H9 (cell line): ENCODE measurements around the gene TYMP. TPM values are rescaled to one million over a fixed set of nuclear protein-coding genes. Genes with fewer than 3 reads are reported as not detected.

Experiments
- DNase-seq: peaks from one replicate; pipeline ENCODE4 v3.0.0-alpha.2; 2017
- H2AFZ ChIP-seq: one replicate; pipeline ENCODE4 v1.6.1; 2013; ENCODE audit warnings: mild to moderate bottlenecking, low read length, control low read depth, moderate library complexity
- H2AK5ac ChIP-seq: 2 replicates; pipeline ENCODE4 v1.6.1; 2013; ENCODE audit warnings: low read length, control low read depth, mixed read lengths; ENCODE audit not compliant: insufficient read length
- H2BK120ac ChIP-seq: one replicate; pipeline ENCODE4 v1.6.1; 2013; ENCODE audit warnings: low read depth, mild to moderate bottlenecking, low read length, control low read depth, inconsistent platforms; ENCODE audit not compliant: poor library complexity, severe bottlenecking
- H2BK12ac ChIP-seq: 2 replicates; pipeline ENCODE4 v1.6.1; 2013; ENCODE audit warnings: low read length, control low read depth, mixed read lengths, low read depth; ENCODE audit not compliant: insufficient read length
- H2BK15ac ChIP-seq: 2 replicates; pipeline ENCODE4 v1.6.1; 2013; ENCODE audit warnings: low read depth, low read length, control low read depth
- H2BK20ac ChIP-seq: one replicate; pipeline ENCODE4 v1.6.1; 2013; ENCODE audit warnings: low read depth, mild to moderate bottlenecking, low read length, control low read depth, inconsistent platforms; ENCODE audit not compliant: poor library complexity, severe bottlenecking
- H2BK5ac ChIP-seq: 2 replicates; pipeline ENCODE4 v1.6.1; 2013; ENCODE audit warnings: low read length, control low read depth, mixed read lengths; ENCODE audit not compliant: insufficient read length
- H3K14ac ChIP-seq: 2 replicates; pipeline ENCODE4 v1.6.1; 2013; ENCODE audit warnings: low read length, control low read depth; ENCODE audit not compliant: insufficient read depth
- H3K18ac ChIP-seq: 2 replicates; pipeline ENCODE4 v1.6.1; 2013; ENCODE audit warnings: low read depth, mild to moderate bottlenecking, mixed read lengths, low read length, control low read depth; ENCODE audit not compliant: insufficient read length
- H3K23ac ChIP-seq: 2 replicates; pipeline ENCODE4 v1.6.1; 2013; ENCODE audit warnings: low read length, control low read depth, mixed read lengths, low read depth; ENCODE audit not compliant: insufficient read length
- H3K23me2 ChIP-seq: 2 replicates; pipeline ENCODE4 v1.6.1; 2013; ENCODE audit warnings: low read depth, mild to moderate bottlenecking, mixed read lengths, low read length, control low read depth; ENCODE audit not compliant: insufficient read length, poor library complexity, severe bottlenecking
- H3K27ac ChIP-seq: 2 replicates; pipeline ENCODE4 v1.5.1; 2013; ENCODE audit warnings: low read length, control low read depth, mixed read lengths, low read depth; ENCODE audit not compliant: insufficient read length
- H3K27me3 ChIP-seq: 2 replicates; pipeline ENCODE4 v1.6.1; 2013; ENCODE audit warnings: low read length, control low read depth, inconsistent platforms; ENCODE audit not compliant: insufficient read depth
- H3K4ac ChIP-seq: 2 replicates; pipeline ENCODE4 v1.6.1; 2013; ENCODE audit warnings: low read depth, mild to moderate bottlenecking, control low read depth, inconsistent platforms, low read length, moderate library complexity
- H3K4me1 ChIP-seq: 2 replicates; pipeline ENCODE4 v1.6.1; 2013; ENCODE audit warnings: low read length, control low read depth, inconsistent platforms; ENCODE audit not compliant: insufficient read depth
- H3K4me2 ChIP-seq: 2 replicates; pipeline ENCODE4 v1.6.1; 2013; ENCODE audit warnings: low read length, control low read depth, mixed read lengths; ENCODE audit not compliant: insufficient read length, insufficient read depth
- H3K56ac ChIP-seq: 2 replicates; pipeline ENCODE4 v1.6.1; 2013; ENCODE audit warnings: low read depth, mild to moderate bottlenecking, mixed read lengths, low read length, control low read depth; ENCODE audit not compliant: insufficient read length
- H3K79me1 ChIP-seq: 2 replicates; pipeline ENCODE4 v1.6.1; 2013; ENCODE audit warnings: low read depth, mild to moderate bottlenecking, moderate library complexity, low read length, control low read depth, inconsistent platforms; ENCODE audit not compliant: insufficient read depth, poor library complexity, severe bottlenecking
- H3K79me2 ChIP-seq: 2 replicates; pipeline ENCODE4 v1.6.1; 2013; ENCODE audit warnings: low read length, control low read depth, inconsistent platforms; ENCODE audit not compliant: insufficient read depth
- H3K9ac ChIP-seq: 2 replicates; pipeline ENCODE4 v1.6.1; 2013; ENCODE audit warnings: low read length, control low read depth, mixed read lengths; ENCODE audit not compliant: insufficient read length; ENCODE audit errors: extremely low read depth
- H3K9me3 ChIP-seq: one replicate; pipeline ENCODE4 v1.6.1; 2013; ENCODE audit warnings: low read depth, low read length, inconsistent platforms; ENCODE audit not compliant: control insufficient read depth
- H3T11ph ChIP-seq: one replicate; pipeline ENCODE4 v1.6.1; 2013; ENCODE audit warnings: mild to moderate bottlenecking, low read length, control low read depth, inconsistent platforms
- H4K20me1 ChIP-seq: one replicate; pipeline ENCODE4 v1.6.1; 2013; ENCODE audit not compliant: control insufficient read depth, insufficient read length, insufficient read depth
- H4K5ac ChIP-seq: 2 replicates; pipeline ENCODE4 v1.6.1; 2013; ENCODE audit warnings: low read depth, mild to moderate bottlenecking, mixed read lengths, low read length, control low read depth; ENCODE audit not compliant: insufficient read length
- H4K8ac ChIP-seq: replicated peaks from 2 replicates; pipeline ENCODE4 v1.6.1; 2013; ENCODE audit warnings: low read length, control low read depth, mixed read lengths, low read depth; ENCODE audit not compliant: insufficient read length
- H4K91ac ChIP-seq: 2 replicates; pipeline ENCODE4 v1.6.1; 2013; ENCODE audit warnings: low read depth, mild to moderate bottlenecking, moderate library complexity, mixed read lengths, low read length, control low read depth; ENCODE audit not compliant: insufficient read length
- H3K27ac Mint-ChIP-seq, 3 experiments: 2 replicates in 2 of 3; 3 replicates in 1 of 3; pipeline ENCODE4 v1.8.0; 2020 to 2021; ENCODE audit warnings: mixed read lengths in 3 of 3, mild to moderate bottlenecking in 1 of 3, moderate library complexity in 1 of 3
- H3K27me3 Mint-ChIP-seq: 2 replicates; pipeline ENCODE4 v1.8.0; 2021; ENCODE audit warnings: low read depth, mild to moderate bottlenecking, moderate library complexity, mixed read lengths
- H3K36me3 Mint-ChIP-seq, 3 experiments: 2 replicates in 2 of 3; 3 replicates in 1 of 3; pipeline ENCODE4 v1.8.0; 2020 to 2021; ENCODE audit warnings: low read depth in 3 of 3, mixed read lengths in 3 of 3; ENCODE audit not compliant: insufficient read depth in 1 of 3
- H3K4me1 Mint-ChIP-seq, 2 experiments: 2 replicates each; pipeline ENCODE4 v1.8.0; 2020; ENCODE audit warnings: mixed read lengths in 2 of 2
- H3K4me3 Mint-ChIP-seq, 2 experiments: 2 replicates in 1 of 2; 3 replicates in 1 of 2; pipeline ENCODE4 v1.8.0; 2020 to 2021; ENCODE audit warnings: mild to moderate bottlenecking in 2 of 2, mixed read lengths in 2 of 2, moderate library complexity in 1 of 2
- H3K9me3 Mint-ChIP-seq, 2 experiments: 2 replicates in 1 of 2; 3 replicates in 1 of 2; pipeline ENCODE4 v1.8.0; 2020; ENCODE audit warnings: mild to moderate bottlenecking in 2 of 2, mixed read lengths in 2 of 2, moderate library complexity in 1 of 2
- WGBS: extraction: QIAGEN DNeasy Blood & Tissue Kit; methylation state at CpG from one replicate; pipeline ENCODE4 v1.1.7; 2013; ENCODE audit warnings: missing lambda C conversion rate, low lambda C conversion rate, mixed read lengths; ENCODE audit not compliant: insufficient read length; ENCODE audit errors: extremely low coverage; 5-methylcytosine and 5-hydroxymethylcytosine counted together
- total RNA-seq: library from RNA; stranded (reverse); gene quantifications from 2 replicates; pipeline ENCODE4 v1.2.1, GENCODE V29; 2021
- TF ChIP-seq, protein P1 (sequence below): fragments of 200-600 bp; sonication (generic); conservative IDR thresholded peaks from 3 replicates; pipeline ENCODE4 v1.8.0; 2021; ENCODE audit warnings: antibody characterized with exemption, mild to moderate bottlenecking

TYMP gene
- total RNA-seq, 1 experiment from 2014 or later = 1.0 TPM

DNA sequence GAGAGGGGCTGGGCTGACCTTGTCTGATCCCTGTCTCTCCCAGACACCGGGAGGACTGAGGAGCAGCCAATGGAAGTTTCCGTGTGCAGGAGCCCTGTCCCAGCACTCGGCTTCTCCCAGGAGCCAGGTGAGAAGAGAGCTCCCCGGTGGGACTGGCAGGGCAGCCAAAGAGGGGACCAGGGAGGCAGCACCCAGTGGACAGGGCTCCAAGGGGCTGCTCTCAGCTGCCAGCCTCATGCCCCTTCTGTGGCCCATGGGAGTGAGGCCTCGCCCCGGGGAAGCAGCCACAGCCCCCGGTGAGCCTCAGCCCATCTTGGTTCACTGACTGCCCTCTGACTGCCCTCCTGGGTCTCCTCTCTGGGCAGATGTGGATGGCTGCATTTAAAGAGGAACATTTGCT, 11.2 kb downstream of the TYMP start:
- H3K36me3 Mint-ChIP-seq = peaks cover 7 to 65% (median 45%) of the 10 kb centered on the region in 3 experiments
- Histone ChIP-seq H3K4ac (no peak overlapping the region), H3K23ac (no peak overlapping the region), H4K5ac (no peak overlapping the region), H3K79me1 (no peaks in the 10 kb centered on the region), H3K9me3 (no peaks in the 10 kb centered on the region), H4K91ac (no peak overlapping the region), H3K14ac (no peak overlapping the region), H3K4me2 (no peak overlapping the region), H2BK15ac (no peak overlapping the region), H4K20me1 (peaks cover 3% of the 10 kb centered on the region), H3K56ac (no peak overlapping the region), H2BK120ac (no peak overlapping the region), H3T11ph (no peak overlapping the region), H2BK5ac (no peak overlapping the region), H3K79me2 (0 out of 2 replicates have a peak, but pooled peaks cover 2% of the 10 kb centered on the region), H3K4me1 (no peaks in the 10 kb centered on the region), H3K18ac (no peak overlapping the region), H3K9ac (no peak overlapping the region), H2AFZ (no peak overlapping the region), H3K27ac (no peak overlapping the region), H4K8ac (no peak overlapping the region), H3K23me2 (no peaks in the 10 kb centered on the region), H2BK20ac (no peak overlapping the region), H2AK5ac (no peak overlapping the region), H3K27me3 (no peaks in the 10 kb centered on the region), H2BK12ac (no peak overlapping the region)
- H3K9me3 Mint-ChIP-seq = no peaks in the 10 kb centered on the region
- no peaks in the 10 kb centered on the region for H3K27me3 Mint-ChIP-seq
- TF ChIP-seq, protein P1, sequence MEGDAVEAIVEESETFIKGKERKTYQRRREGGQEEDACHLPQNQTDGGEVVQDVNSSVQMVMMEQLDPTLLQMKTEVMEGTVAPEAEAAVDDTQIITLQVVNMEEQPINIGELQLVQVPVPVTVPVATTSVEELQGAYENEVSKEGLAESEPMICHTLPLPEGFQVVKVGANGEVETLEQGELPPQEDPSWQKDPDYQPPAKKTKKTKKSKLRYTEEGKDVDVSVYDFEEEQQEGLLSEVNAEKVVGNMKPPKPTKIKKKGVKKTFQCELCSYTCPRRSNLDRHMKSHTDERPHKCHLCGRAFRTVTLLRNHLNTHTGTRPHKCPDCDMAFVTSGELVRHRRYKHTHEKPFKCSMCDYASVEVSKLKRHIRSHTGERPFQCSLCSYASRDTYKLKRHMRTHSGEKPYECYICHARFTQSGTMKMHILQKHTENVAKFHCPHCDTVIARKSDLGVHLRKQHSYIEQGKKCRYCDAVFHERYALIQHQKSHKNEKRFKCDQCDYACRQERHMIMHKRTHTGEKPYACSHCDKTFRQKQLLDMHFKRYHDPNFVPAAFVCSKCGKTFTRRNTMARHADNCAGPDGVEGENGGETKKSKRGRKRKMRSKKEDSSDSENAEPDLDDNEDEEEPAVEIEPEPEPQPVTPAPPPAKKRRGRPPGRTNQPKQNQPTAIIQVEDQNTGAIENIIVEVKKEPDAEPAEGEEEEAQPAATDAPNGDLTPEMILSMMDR = no peak
- WGBS = no CpG with 5 or more reads among the region's 7 CpGs
- no peak overlapping the region for H3K27ac Mint-ChIP-seq
- DNase-seq = no peak
- H3K4me3 Mint-ChIP-seq = no peak overlapping the region
- no peaks in the 10 kb centered on the region for H3K4me1 Mint-ChIP-seq
